Measurements from ENCODE around the gene PAQR5.

DNA sequence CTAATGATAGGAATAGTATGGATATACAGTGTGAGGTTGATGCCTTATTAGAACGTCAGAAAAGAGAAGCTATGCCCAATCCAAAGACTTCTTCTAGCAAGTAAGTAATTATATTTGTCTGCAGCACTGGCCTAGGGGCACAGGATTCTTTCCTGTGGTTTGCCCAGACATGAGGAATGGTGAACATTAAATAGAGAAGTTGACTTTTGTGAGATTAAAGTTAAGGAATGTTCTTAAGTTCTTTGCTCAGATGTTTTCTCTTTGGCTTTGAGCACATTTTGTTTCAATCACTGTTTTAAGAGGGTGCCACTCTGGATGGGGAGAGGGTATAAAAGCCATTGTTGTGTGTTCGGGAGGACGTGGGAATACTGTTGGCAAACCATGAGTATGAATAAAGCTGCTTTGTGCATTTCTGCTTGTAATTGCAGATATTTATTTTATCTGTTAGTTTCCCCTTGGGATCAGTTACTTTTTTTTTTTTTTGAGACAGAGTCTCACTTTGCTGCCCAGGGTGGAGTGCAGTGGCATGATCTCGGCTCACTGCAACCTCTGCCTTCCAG lies 123.7 kb downstream of the PAQR5 start:
- TF ChIP-seq POLR2AphosphoS5 (IDR thresholded peaks at IDR 0.05; ENCODE audit: low read depth, low read length) (no peak), POLR2A (IDR thresholded peaks at IDR 0.05; ENCODE audit: borderline replicate concordance, extremely low read depth, insufficient read depth, insufficient read length) (no peak), EZH2 (IDR thresholded peaks at IDR 0.05) (no peak), CTCF (IDR thresholded peaks at IDR 0.05 in 2 of 3, conservative IDR thresholded peaks at IDR 0.05 in 1 of 3; ENCODE audit: borderline replicate concordance in 1 of 3, insufficient read depth in 1 of 3, low read depth in 2 of 3, low read length in 2 of 3) (no peak), EGR1 (IDR thresholded peaks at IDR 0.05; ENCODE audit: low read depth) (no peak), TCF7L2 (IDR thresholded peaks at IDR 0.05; ENCODE audit: borderline replicate concordance, extremely low read depth, insufficient read depth, insufficient read length) (no peak), RAD21 (IDR thresholded peaks at IDR 0.05; ENCODE audit: low read depth) (no peak), ZFX (IDR thresholded peaks at IDR 0.05) (no peak)
- TF ChIP-seq, protein P1, sequence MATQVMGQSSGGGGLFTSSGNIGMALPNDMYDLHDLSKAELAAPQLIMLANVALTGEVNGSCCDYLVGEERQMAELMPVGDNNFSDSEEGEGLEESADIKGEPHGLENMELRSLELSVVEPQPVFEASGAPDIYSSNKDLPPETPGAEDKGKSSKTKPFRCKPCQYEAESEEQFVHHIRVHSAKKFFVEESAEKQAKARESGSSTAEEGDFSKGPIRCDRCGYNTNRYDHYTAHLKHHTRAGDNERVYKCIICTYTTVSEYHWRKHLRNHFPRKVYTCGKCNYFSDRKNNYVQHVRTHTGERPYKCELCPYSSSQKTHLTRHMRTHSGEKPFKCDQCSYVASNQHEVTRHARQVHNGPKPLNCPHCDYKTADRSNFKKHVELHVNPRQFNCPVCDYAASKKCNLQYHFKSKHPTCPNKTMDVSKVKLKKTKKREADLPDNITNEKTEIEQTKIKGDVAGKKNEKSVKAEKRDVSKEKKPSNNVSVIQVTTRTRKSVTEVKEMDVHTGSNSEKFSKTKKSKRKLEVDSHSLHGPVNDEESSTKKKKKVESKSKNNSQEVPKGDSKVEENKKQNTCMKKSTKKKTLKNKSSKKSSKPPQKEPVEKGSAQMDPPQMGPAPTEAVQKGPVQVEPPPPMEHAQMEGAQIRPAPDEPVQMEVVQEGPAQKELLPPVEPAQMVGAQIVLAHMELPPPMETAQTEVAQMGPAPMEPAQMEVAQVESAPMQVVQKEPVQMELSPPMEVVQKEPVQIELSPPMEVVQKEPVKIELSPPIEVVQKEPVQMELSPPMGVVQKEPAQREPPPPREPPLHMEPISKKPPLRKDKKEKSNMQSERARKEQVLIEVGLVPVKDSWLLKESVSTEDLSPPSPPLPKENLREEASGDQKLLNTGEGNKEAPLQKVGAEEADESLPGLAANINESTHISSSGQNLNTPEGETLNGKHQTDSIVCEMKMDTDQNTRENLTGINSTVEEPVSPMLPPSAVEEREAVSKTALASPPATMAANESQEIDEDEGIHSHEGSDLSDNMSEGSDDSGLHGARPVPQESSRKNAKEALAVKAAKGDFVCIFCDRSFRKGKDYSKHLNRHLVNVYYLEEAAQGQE (IDR thresholded peaks at IDR 0.05; ENCODE audit: low read depth), result no peak

All from HCT116 (cell line).